ENCODE measurements around the gene TMCC3.
"Not testable (repeated sequence)": the region's sequence is repeated elsewhere in the genome, so short reads cannot be mapped to it uniquely, and the experiment has no call there.

TMCC3 gene

GRCh38 chr12:94650143-94651056, at the start of gene TMCC3:
Gene TMCC3 (minus strand): TSS chr12:94650557. CDS start chr12:94650430, 127 bp downstream.
- Histone ChIP-seq H3K4me3 (ENCODE audit: low read length) (peak within 1 kb of the TSS; percentile 81), H3K4me1 (ENCODE audit: control insufficient read depth, insufficient read depth, low read length) (peaks cover 3% of the 10 kb centered on the region), H3K27me3 (ENCODE audit: control insufficient read depth, insufficient read depth, low read length) (no peaks in the 10 kb centered on the region), H3K9me3 (ENCODE audit: control insufficient read depth, low read length) (no peaks in the 10 kb centered on the region), H3K36me3 (ENCODE audit: control insufficient read depth, insufficient read depth, low read length) (no peaks in the 10 kb centered on the region), H3K9ac (ENCODE audit: low read length) (peak within 1 kb of the TSS; percentile 78)

- H3K36me3 ChIP-seq (ENCODE audit: control insufficient read depth, insufficient read depth, low read length) = no peaks in the 10 kb centered on the region
- no peaks in the 10 kb centered on the region for H3K27me3 ChIP-seq (ENCODE audit: control insufficient read depth, insufficient read depth, low read length)
- H3K4me3 ChIP-seq (ENCODE audit: low read length) = no peak overlapping the region
- no peaks in the 10 kb centered on the region for H3K9me3 ChIP-seq (ENCODE audit: control insufficient read depth, low read length)
- no peak overlapping the region for H3K9ac ChIP-seq (ENCODE audit: low read length)
- peaks cover 9% of the 10 kb centered on the region for H3K4me1 ChIP-seq (ENCODE audit: control insufficient read depth, insufficient read depth, low read length)
These were observed 49.4 kb upstream of the TMCC3 start for GRCh38 chr12:94699801-94700200.

- H3K27me3 ChIP-seq (ENCODE audit: control insufficient read depth, insufficient read depth, low read length) = no peaks in the 10 kb centered on the region
- H3K9ac ChIP-seq (ENCODE audit: low read length) = no peak overlapping the region
- H3K36me3 ChIP-seq (ENCODE audit: control insufficient read depth, insufficient read depth, low read length) = no peaks in the 10 kb centered on the region
- no peaks in the 10 kb centered on the region for H3K9me3 ChIP-seq (ENCODE audit: control insufficient read depth, low read length)
- no peak overlapping the region for H3K4me3 ChIP-seq (ENCODE audit: low read length)
- H3K4me1 ChIP-seq (ENCODE audit: control insufficient read depth, insufficient read depth, low read length) = peaks cover 8% of the 10 kb centered on the region
These were observed 48.2 kb upstream of the TMCC3 start for GRCh38 chr12:94698578-94698977.

GRCh38 chr12:94697631-94698030, 47.3 kb upstream of the TMCC3 start:
- no peak overlapping the region for H3K9ac ChIP-seq (ENCODE audit: low read length)
- no peaks in the 10 kb centered on the region for H3K36me3 ChIP-seq (ENCODE audit: control insufficient read depth, insufficient read depth, low read length)
- H3K27me3 ChIP-seq (ENCODE audit: control insufficient read depth, insufficient read depth, low read length) = no peaks in the 10 kb centered on the region
- no peaks in the 10 kb centered on the region for H3K9me3 ChIP-seq (ENCODE audit: control insufficient read depth, low read length)
- H3K4me1 ChIP-seq (ENCODE audit: control insufficient read depth, insufficient read depth, low read length) = peaks cover 8% of the 10 kb centered on the region
- no peak overlapping the region for H3K4me3 ChIP-seq (ENCODE audit: low read length)

- Histone ChIP-seq H3K9ac (ENCODE audit: low read length) (no peak overlapping the region), H3K9me3 (ENCODE audit: control insufficient read depth, low read length) (no peaks in the 10 kb centered on the region), H3K4me3 (ENCODE audit: low read length) (no peak overlapping the region), H3K27me3 (ENCODE audit: control insufficient read depth, insufficient read depth, low read length) (no peaks in the 10 kb centered on the region), H3K36me3 (ENCODE audit: control insufficient read depth, insufficient read depth, low read length) (no peaks in the 10 kb centered on the region), H3K4me1 (ENCODE audit: control insufficient read depth, insufficient read depth, low read length) (peaks cover 7% of the 10 kb centered on the region)
These were observed 44.4 kb upstream of the TMCC3 start for GRCh38 chr12:94694732-94695131.

- H3K27me3 ChIP-seq (ENCODE audit: control insufficient read depth, insufficient read depth, low read length); H3K9me3 ChIP-seq (ENCODE audit: control insufficient read depth, low read length): not testable (repeated sequence)
These were observed 42.5 kb upstream of the TMCC3 start for GRCh38 chr12:94692826-94693225.

GRCh38 chr12:94690198-94690771, 39.9 kb upstream of the TMCC3 start:
- H3K9me3 ChIP-seq (ENCODE audit: control insufficient read depth, low read length) = no peaks in the 10 kb centered on the region
- H3K36me3 ChIP-seq (ENCODE audit: control insufficient read depth, insufficient read depth, low read length) = no peaks in the 10 kb centered on the region
- no peaks in the 10 kb centered on the region for H3K4me1 ChIP-seq (ENCODE audit: control insufficient read depth, insufficient read depth, low read length)
- H3K4me3 ChIP-seq (ENCODE audit: low read length) = no peak overlapping the region
- no peak overlapping the region for H3K9ac ChIP-seq (ENCODE audit: low read length)
- no peaks in the 10 kb centered on the region for H3K27me3 ChIP-seq (ENCODE audit: control insufficient read depth, insufficient read depth, low read length)

More at GRCh38 chr12:94692826-94693225, 42.5 kb upstream of the TMCC3 start:
- not testable (repeated sequence) for H3K4me3 ChIP-seq (ENCODE audit: low read length); H3K36me3 ChIP-seq (ENCODE audit: control insufficient read depth, insufficient read depth, low read length); H3K4me1 ChIP-seq (ENCODE audit: control insufficient read depth, insufficient read depth, low read length); H3K9ac ChIP-seq (ENCODE audit: low read length)

GRCh38 chr12:94689646-94690036, 39.3 kb upstream of the TMCC3 start:
- no peaks in the 10 kb centered on the region for H3K9me3 ChIP-seq (ENCODE audit: control insufficient read depth, low read length)
- no peak overlapping the region for H3K9ac ChIP-seq (ENCODE audit: low read length)
- H3K4me1 ChIP-seq (ENCODE audit: control insufficient read depth, insufficient read depth, low read length) = no peaks in the 10 kb centered on the region
- no peak overlapping the region for H3K4me3 ChIP-seq (ENCODE audit: low read length)
- H3K27me3 ChIP-seq (ENCODE audit: control insufficient read depth, insufficient read depth, low read length) = no peaks in the 10 kb centered on the region
- H3K36me3 ChIP-seq (ENCODE audit: control insufficient read depth, insufficient read depth, low read length) = no peaks in the 10 kb centered on the region

GRCh38 chr12:94689002-94689645, 38.8 kb upstream of the TMCC3 start:
- Histone ChIP-seq H3K4me1 (ENCODE audit: control insufficient read depth, insufficient read depth, low read length) (no peaks in the 10 kb centered on the region), H3K9me3 (ENCODE audit: control insufficient read depth, low read length) (no peaks in the 10 kb centered on the region), H3K4me3 (ENCODE audit: low read length) (no peak overlapping the region), H3K9ac (ENCODE audit: low read length) (no peak overlapping the region), H3K36me3 (ENCODE audit: control insufficient read depth, insufficient read depth, low read length) (no peaks in the 10 kb centered on the region), H3K27me3 (ENCODE audit: control insufficient read depth, insufficient read depth, low read length) (no peaks in the 10 kb centered on the region)

GRCh38 chr12:94687891-94688290, 37.5 kb upstream of the TMCC3 start:
- no peaks in the 10 kb centered on the region for H3K36me3 ChIP-seq (ENCODE audit: control insufficient read depth, insufficient read depth, low read length)
- no peak overlapping the region for H3K4me3 ChIP-seq (ENCODE audit: low read length)
- H3K4me1 ChIP-seq (ENCODE audit: control insufficient read depth, insufficient read depth, low read length) = no peaks in the 10 kb centered on the region
- H3K27me3 ChIP-seq (ENCODE audit: control insufficient read depth, insufficient read depth, low read length) = no peaks in the 10 kb centered on the region
- no peaks in the 10 kb centered on the region for H3K9me3 ChIP-seq (ENCODE audit: control insufficient read depth, low read length)
- no peak overlapping the region for H3K9ac ChIP-seq (ENCODE audit: low read length)

GRCh38 chr12:94686834-94687628, 36.7 kb upstream of the TMCC3 start:
- Histone ChIP-seq H3K36me3 (ENCODE audit: control insufficient read depth, insufficient read depth, low read length) (no peaks in the 10 kb centered on the region), H3K27me3 (ENCODE audit: control insufficient read depth, insufficient read depth, low read length) (no peaks in the 10 kb centered on the region), H3K9ac (ENCODE audit: low read length) (no peak overlapping the region), H3K4me3 (ENCODE audit: low read length) (no peak overlapping the region), H3K4me1 (ENCODE audit: control insufficient read depth, insufficient read depth, low read length) (no peaks in the 10 kb centered on the region), H3K9me3 (ENCODE audit: control insufficient read depth, low read length) (no peaks in the 10 kb centered on the region)
